H1 (cell line): ENCODE measurements around the gene CYB5R3. TPM values are rescaled to one million over a fixed set of nuclear protein-coding genes. Genes with fewer than 3 reads are reported as not detected.

ENCODE experiments used
- CEBPB ChIP-seq: IDR thresholded peaks from 2 replicates; pipeline ENCODE4 v1.6.1; 2012; ENCODE audit warnings: low read depth, low read length
- EP300 ChIP-seq, 2 experiments: IDR thresholded peaks; 1 replicate in 1 of 2; 2 replicates in 1 of 2; pipeline ENCODE4 v1.6.1; 2011 to 2012; ENCODE audit warnings: low read depth in 2 of 2, low read length in 2 of 2, mild to moderate bottlenecking in 2 of 2, borderline replicate concordance in 1 of 2, inconsistent platforms in 1 of 2, moderate library complexity in 1 of 2
- PHF8 ChIP-seq: fragments of 200-600 bp; sonication (generic); conservative IDR thresholded peaks from 2 replicates; pipeline ENCODE4 v1.7.1; 2012; ENCODE audit warnings: low read depth, mild to moderate bottlenecking, inconsistent platforms, low read length, moderate library complexity
- RNF2 ChIP-seq: fragments of 200-900, 300-1000 bp; sonication (generic); IDR thresholded peaks from 2 replicates; pipeline ENCODE4 v1.7.1; 2016; ENCODE audit warnings: borderline replicate concordance, low read depth, mild to moderate bottlenecking, antibody characterized with exemption, low read length; ENCODE audit not compliant: poor library complexity, severe bottlenecking; ENCODE audit errors: missing control alignments
- SAP30 ChIP-seq: fragments of 300-600 bp; sonication (generic); IDR thresholded peaks from 2 replicates; pipeline ENCODE4 v1.7.1; 2012; ENCODE audit warnings: low read length, moderate library complexity, mild to moderate bottlenecking, inconsistent platforms; ENCODE audit not compliant: insufficient read depth, insufficient replicate concordance
- SRF ChIP-seq: IDR thresholded peaks from 2 replicates; pipeline ENCODE4 v1.6.1; 2011; ENCODE audit warnings: mild to moderate bottlenecking, low read depth, low read length, moderate library complexity
- TBP ChIP-seq: IDR thresholded peaks from 2 replicates; pipeline ENCODE4 v1.6.1; 2011; ENCODE audit warnings: low read depth, low read length, improper control_type of control experiment
- polyA plus RNA-seq, 7 experiments: library from polyadenylated mRNA; depleted of rRNA in 3 of 7; stranded (reverse) in 5 of 7; unstranded in 2 of 7; fragments of >200 nt in 5 of 7; fragments of 200-250 nt in 2 of 7; gene quantifications; 1 replicate in 5 of 7; 2 replicates in 1 of 7; 4 replicates in 1 of 7; pipeline versions ENCODE4 v1.2.1 to v1.2.3, GENCODE V29; 2011 to 2013; ENCODE audit warnings: missing spikeins in 2 of 7, mixed read lengths in 2 of 7
- total RNA-seq: library from RNA; stranded (reverse); fragmentation: NEBNext Ultra II Directional; extraction: Animal tissue kit (Norgen Biotek cat#: 25700); gene quantifications from 2 replicates; pipeline ENCODE4 v1.2.1, GENCODE V29; 2021
- TF ChIP-seq, protein P1 (sequence below): fragments of 300-600 bp; sonication (generic); IDR thresholded peaks from 2 replicates; pipeline ENCODE4 v1.7.1; 2012; ENCODE audit warnings: low read length, moderate library complexity, mild to moderate bottlenecking, inconsistent platforms; ENCODE audit not compliant: insufficient replicate concordance

The CYB5R3 gene
- total and polyA plus RNA-seq, 2 of the 8 experiments (the other 6 are each of a cell fraction or from before 2014, with no cell fraction given) = 75.3 to 113 TPM

DNA sequence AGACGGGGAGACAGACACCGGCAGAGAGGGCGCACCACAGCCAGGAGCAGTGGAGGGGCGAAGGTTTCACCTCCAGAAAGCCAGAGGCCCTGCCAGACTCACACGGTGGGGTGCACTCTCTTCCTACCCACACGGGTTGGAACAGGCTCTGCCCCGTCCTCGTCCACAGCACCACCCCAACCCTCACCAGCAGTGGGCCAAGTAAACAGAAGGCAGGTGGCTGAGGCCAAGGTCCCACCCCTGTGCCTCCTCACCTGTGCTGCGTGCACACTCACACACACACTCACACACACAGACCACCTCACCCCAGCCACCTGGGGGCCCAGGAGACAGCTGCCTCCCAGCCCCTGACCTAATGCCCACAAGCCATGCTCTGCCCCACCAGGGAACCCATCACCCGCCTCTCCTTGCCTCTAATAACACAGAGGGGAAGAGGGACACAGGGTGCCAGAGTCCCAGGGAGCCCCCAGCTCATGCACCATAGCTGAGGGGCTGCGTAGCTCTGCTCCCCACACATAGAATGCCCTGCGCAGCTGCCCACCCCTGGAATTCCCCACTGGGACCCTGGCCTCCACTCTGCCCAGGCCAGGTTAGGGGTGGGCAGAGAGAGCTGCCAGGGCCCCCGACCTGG lies 3.1 kb downstream of the CYB5R3 start (continued):
- TF ChIP-seq SAP30 (no peak), CEBPB (no peak), PHF8 (no peak), SRF (no peak), TBP (no peak), EP300 (IDR thresholded peaks at IDR 0.05; ENCODE audit: borderline replicate concordance in 1 of 2, low read depth in 2 of 2, low read length in 2 of 2) (no peak), RNF2 (no peak)
- TF ChIP-seq, protein P1, sequence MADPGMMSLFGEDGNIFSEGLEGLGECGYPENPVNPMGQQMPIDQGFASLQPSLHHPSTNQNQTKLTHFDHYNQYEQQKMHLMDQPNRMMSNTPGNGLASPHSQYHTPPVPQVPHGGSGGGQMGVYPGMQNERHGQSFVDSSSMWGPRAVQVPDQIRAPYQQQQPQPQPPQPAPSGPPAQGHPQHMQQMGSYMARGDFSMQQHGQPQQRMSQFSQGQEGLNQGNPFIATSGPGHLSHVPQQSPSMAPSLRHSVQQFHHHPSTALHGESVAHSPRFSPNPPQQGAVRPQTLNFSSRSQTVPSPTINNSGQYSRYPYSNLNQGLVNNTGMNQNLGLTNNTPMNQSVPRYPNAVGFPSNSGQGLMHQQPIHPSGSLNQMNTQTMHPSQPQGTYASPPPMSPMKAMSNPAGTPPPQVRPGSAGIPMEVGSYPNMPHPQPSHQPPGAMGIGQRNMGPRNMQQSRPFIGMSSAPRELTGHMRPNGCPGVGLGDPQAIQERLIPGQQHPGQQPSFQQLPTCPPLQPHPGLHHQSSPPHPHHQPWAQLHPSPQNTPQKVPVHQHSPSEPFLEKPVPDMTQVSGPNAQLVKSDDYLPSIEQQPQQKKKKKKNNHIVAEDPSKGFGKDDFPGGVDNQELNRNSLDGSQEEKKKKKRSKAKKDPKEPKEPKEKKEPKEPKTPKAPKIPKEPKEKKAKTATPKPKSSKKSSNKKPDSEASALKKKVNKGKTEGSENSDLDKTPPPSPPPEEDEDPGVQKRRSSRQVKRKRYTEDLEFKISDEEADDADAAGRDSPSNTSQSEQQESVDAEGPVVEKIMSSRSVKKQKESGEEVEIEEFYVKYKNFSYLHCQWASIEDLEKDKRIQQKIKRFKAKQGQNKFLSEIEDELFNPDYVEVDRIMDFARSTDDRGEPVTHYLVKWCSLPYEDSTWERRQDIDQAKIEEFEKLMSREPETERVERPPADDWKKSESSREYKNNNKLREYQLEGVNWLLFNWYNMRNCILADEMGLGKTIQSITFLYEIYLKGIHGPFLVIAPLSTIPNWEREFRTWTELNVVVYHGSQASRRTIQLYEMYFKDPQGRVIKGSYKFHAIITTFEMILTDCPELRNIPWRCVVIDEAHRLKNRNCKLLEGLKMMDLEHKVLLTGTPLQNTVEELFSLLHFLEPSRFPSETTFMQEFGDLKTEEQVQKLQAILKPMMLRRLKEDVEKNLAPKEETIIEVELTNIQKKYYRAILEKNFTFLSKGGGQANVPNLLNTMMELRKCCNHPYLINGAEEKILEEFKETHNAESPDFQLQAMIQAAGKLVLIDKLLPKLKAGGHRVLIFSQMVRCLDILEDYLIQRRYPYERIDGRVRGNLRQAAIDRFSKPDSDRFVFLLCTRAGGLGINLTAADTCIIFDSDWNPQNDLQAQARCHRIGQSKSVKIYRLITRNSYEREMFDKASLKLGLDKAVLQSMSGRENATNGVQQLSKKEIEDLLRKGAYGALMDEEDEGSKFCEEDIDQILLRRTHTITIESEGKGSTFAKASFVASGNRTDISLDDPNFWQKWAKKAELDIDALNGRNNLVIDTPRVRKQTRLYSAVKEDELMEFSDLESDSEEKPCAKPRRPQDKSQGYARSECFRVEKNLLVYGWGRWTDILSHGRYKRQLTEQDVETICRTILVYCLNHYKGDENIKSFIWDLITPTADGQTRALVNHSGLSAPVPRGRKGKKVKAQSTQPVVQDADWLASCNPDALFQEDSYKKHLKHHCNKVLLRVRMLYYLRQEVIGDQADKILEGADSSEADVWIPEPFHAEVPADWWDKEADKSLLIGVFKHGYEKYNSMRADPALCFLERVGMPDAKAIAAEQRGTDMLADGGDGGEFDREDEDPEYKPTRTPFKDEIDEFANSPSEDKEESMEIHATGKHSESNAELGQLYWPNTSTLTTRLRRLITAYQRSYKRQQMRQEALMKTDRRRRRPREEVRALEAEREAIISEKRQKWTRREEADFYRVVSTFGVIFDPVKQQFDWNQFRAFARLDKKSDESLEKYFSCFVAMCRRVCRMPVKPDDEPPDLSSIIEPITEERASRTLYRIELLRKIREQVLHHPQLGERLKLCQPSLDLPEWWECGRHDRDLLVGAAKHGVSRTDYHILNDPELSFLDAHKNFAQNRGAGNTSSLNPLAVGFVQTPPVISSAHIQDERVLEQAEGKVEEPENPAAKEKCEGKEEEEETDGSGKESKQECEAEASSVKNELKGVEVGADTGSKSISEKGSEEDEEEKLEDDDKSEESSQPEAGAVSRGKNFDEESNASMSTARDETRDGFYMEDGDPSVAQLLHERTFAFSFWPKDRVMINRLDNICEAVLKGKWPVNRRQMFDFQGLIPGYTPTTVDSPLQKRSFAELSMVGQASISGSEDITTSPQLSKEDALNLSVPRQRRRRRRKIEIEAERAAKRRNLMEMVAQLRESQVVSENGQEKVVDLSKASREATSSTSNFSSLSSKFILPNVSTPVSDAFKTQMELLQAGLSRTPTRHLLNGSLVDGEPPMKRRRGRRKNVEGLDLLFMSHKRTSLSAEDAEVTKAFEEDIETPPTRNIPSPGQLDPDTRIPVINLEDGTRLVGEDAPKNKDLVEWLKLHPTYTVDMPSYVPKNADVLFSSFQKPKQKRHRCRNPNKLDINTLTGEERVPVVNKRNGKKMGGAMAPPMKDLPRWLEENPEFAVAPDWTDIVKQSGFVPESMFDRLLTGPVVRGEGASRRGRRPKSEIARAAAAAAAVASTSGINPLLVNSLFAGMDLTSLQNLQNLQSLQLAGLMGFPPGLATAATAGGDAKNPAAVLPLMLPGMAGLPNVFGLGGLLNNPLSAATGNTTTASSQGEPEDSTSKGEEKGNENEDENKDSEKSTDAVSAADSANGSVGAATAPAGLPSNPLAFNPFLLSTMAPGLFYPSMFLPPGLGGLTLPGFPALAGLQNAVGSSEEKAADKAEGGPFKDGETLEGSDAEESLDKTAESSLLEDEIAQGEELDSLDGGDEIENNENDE = no peak
- TF ChIP-seq, all 59 proteins: peak for 0
